Stimulated activated CD8-positive, alpha-beta memory T cell treated with anti-CD3 and anti-CD28 coated beads, Interleukin-15, amount 100 ng/mL, for 1 hour (primary cell): Measurements from ENCODE around the gene CABP1.
A peak's percentile ranks its signal among the peaks of the same experiment; 100 is the strongest.

ENCODE experiments used
- DNase-seq: peaks from one replicate; pipeline ENCODE4 v3.0.0-alpha.2; 2020; ENCODE audit warnings: low read depth

The CABP1 gene

DNA sequence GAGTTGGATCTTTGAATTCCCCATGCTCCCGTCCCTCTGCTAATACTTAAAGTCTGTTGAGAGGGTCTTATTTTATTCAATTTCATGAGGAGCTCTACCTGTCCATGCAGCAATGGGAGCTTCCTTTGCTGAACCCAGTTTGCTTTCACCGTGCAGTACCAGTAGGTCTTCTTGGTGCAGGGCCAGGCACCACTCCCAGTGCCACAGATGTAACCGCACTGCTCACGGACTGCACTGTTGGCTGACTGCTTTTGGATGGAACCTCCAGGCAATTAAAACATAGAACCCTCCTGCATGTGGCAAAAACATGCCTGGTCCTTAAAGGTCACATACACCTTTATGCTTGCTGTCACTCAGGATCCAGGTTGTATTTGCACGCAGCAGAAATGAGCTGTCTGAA is 9.3 kb upstream of the CABP1 start:
- DNase-seq, result no peak

DNA sequence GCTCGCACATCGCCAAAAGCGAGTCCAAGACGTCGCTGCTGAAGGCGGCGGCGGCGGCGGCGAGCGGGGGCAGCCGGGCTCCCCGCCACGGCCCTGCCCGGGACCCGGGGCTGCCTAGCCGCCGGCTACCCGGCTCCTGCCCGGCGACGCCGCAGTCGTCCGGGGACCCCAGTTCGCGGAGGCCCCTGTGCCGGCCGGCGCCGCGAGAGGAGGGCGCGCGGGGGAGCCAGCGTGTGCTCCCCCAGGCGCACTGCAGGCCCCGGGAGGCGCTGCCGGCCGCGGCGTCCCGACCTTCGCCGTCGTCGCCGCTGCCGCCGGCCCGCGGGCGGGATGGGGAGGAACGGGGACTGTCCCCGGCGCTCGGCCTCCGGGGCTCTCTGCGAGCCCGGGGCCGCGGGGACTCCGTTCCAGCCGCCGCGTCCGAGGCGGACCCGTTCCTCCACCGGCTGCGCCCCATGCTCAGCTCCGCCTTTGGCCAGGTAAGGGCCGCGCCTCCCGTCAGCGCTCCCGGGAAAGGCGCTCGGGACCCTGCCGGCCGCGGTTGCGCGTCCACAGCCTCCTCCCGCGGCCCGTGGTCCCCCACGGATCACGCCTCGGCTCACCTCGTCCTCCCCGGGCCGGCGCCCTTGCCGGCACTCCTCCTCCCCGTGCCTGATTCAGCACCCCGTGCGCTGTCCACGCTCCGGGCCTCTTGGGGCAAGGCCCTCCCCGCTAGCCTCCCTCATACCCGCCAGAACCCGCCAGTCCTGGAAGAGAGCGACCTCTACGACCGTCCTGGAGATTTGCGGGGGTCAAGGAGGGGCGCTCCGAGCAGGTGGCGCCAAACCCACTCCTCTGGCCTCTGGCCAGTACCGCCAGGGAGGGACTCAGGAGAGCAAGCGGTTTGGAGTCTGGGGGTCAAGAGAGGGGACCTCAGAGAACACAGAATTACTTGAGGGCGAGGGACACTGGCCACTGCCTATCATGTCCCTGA is 721 bp downstream of the CABP1 start:
- peak; percentile 22 for DNase-seq

DNA sequence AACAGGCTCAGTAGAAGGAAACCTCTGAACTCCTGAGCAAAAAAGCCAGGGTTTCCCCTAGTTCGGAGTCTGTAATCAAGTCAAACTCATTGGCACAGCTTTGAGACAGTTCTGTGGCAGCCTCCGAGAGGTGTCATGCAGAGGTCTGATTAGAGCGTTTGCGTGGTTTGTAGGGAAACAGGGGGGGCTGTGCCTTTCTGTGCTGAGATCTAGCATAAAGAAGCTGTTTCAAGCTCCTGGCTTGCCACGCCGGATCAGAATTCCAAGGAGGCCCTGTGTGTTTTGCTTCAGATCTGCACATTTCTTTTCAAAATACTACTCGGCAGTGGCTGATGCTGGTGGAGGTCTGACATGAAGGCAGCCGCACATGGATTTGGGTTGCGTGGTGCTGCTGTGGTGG is 1.7 kb downstream of the CABP1 start:
- DNase-seq, result no peak

DNA sequence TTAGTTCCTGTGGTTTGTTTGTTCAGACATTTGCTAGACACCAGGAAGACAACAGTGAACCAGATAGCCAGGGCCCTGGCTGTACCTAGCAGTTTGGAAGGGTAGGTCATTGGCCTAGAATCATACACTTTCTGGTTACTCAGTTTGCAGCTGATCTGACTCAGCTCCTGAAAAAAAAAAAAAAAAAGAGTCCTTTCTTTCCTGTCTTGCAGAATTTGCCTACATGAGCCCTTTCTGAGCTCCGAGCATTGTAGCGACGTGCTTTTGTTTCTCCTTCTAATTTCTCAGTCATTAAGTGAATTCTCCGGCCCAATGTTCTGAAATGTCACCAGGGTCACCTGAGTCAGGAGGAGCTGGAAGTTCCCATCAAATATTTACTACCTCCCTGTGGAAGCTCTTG is 2.4 kb downstream of the CABP1 start:
- no peak for DNase-seq

DNA sequence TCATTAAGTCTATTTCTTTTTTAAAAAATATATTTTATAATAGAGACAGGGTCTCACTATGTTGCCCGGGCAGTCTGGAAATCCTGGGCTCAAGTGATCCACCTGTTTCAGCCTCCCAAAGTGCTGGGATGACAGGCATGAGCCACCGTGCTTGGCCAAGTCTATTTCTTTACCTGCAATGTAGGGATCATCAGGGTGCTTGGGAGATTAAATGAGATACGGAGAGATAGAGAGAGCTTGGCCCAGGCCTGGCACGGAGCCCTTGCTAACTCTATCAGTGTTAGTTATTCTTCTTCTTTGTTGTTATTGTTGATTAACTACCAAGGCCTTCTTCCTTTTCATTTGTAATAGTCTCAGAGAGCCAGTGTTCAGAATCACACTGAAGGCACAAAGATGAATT is 3.1 kb downstream of the CABP1 start:
- no peak for DNase-seq

DNA sequence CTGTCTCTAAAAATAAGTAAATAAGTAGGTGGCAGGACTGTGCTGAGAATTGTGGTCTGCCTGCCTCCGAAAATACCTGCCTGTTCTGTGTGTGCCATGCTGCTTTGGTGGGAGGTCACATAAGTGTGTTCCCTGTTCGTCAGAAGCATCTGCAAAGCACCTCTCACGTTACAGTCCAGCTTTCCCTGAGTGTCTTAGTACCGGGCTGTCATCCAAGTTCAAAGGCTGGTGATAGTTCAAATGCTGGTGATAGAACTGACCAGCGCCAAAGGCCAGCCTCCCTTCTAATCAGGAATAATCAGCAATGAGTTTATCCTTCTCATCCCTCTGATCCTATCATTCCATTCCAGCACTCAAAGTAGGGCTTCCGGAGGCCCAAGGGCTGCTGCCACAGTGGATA is 5.6 kb downstream of the CABP1 start:
- DNase-seq, result no peak

DNA sequence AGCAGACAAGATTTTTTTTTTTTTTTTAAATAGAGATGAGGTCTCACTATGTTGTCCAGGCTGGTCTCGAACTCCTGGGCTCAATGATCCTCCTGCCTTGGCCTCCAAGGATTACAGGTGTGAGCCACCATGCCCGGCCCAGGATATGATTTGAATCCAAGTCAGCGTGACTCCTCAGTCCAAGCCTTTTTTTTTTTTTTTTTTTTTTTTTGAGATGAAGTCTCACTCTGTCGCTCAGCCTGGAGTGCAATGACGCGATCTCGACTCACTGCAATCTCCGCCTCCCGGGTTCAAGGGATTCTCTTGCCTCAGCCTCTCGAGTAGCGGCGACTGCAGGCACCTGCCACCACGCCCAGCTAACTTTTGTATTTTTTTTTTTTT is 6.9 kb downstream of the CABP1 start:
- no peak for DNase-seq

DNA sequence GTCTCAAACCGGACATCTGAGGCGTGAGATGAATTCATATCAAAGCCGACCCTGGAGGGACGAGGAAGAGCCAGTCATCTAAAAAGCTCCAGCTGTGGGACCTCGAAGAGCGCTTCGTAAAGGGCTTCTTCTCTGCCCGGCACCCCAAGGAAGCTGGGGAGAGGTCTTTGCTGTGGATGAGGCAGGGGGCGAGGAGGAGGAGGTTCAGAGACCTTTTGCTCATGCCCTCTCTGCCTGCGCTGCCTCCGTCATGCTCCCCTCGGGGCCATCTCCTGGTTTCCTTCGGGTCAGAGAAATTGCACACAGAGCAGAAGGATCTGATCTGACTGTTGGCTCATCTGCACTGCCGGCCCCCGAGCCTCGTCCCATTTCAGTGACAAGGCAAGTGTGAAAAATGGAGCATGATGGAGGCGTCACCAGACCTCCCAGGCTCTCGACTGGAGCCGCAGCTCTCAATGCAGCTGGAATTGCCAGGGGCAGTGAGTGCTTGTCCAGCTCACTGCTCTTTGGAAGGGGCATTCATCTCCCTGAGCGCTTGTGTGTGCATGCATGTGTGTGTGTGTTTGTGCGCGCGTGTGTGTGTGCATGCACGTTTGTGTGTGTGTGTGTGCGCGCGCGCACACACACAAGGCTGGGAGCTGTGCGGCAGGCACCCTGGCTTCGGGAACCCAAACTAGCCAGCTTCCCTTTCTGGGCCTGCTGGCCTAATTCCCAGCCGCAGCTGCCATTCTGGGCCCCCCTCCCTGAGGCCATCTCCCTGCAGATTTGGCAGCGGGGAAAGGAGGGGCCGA is 9.2 kb downstream of the CABP1 start:
- DNase-seq, result no peak

DNA sequence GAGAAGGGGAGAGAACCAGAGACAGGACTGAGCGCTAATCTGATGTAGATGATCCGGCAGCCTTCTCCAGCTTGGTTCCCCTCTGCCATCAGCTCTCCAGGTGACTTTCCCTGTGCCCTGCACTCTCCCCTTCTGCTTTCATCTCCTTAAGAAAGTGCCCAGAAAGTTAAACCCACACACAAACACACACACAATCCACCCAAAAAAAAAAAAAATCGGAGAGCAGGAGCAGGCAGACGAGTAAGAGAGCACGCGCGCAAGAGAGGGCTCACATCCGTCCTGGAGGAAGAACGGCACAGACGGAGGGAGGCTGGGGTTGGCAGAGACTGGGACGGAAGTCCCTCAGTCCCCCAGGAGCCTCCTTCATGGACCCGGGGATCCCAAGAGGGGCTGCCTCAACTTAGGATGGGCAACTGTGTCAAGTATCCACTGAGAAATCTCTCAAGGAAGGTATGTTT is 9.8 kb downstream of the CABP1 start:
- DNase-seq, result no peak

DNA sequence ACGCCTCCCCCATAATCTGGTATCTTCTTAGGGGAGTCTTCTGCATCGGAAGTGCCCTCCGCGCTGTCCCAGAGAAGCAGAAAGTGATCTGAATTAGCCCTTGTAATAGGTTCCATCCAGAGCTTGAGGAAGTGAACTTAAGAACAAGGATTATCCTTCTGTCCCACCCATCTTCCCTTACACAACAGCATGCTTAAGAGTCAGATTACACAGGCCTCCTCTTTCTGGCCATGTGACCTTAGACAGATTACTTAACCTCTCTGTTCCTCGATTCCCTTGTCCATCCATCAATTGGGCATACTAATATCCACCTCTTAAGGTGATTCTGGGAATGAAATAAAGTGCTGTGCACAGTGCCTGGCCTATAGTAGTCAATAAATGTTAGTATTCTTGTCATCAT is 11.4 kb downstream of the CABP1 start:
- DNase-seq, result no peak

DNA sequence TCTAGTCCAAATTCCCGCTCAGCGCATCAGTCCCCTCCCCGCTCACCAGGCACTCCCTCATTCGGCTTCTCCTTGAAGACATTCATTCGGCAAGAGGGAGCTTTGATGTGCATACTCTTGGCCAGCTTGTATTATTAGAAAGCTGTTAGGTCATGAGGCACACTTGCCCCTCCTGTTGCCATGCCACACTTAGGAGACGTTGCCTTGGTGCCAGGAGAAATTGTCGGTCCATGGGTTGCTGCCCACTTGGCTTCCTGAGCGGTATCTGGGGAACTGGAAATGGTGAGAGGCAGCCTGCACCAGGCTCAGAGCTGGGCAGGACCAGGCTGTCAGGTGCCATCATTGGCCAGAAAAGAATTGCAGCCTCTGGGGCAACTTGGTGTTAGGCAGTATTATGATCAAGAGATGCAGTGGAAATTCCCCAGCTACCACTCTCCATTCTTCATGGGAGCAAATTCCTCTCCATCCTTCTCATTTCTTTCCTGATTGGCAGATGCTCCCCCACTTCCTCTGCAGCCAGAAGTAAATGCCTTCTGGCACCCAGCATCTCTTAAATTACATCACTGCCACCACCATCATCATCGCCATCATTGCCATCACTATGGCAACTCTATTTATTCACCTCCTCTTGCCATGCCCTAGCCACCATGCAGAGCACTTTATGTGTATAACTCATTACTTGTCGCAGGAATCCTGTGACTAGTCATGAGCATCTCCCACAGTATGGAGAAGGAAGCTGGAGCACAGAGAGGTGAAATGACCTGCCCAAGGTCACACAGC is 12.4 kb downstream of the CABP1 start:
- no peak for DNase-seq

DNA sequence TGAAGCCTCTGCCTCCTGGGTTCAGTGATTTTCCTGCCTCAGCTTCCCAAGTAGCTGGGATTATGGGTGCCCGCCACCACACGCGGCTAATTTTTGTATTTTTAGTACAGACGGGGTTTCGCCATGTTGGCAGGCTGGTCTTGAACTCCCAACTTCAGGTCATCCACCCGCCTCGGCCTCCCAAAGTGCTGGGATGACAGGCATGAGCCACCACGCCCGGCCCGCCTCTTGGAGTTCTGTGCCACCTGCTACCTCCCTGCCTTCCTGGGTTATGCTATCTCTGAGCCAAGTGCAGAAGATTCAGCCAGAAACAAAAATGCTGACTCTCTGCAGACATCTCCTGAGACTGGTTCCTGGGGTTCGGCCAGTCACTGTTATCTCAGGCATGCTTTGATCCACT is 13.2 kb downstream of the CABP1 start:
- DNase-seq, result no peak

DNA sequence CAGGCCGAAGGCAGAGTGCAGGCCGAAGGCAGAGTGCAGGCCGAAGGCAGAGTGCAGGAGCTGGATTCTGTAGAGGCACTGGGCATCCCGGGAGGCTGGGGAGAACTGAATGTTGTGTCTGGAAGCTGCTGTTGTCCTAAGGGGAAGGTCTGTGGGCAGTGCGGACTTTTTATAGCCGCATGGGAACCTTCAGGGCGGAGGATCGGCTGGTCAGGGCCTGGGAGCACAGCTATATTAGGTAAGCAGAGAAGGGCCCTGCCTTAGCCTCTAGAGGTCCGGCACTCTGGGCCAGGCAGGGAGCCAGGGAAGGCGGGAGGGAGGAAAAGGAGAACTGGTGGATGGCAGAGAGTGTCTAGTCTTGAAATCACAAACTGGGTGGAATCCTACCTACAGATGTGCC is 14.2 kb downstream of the CABP1 start:
- no peak for DNase-seq

DNA sequence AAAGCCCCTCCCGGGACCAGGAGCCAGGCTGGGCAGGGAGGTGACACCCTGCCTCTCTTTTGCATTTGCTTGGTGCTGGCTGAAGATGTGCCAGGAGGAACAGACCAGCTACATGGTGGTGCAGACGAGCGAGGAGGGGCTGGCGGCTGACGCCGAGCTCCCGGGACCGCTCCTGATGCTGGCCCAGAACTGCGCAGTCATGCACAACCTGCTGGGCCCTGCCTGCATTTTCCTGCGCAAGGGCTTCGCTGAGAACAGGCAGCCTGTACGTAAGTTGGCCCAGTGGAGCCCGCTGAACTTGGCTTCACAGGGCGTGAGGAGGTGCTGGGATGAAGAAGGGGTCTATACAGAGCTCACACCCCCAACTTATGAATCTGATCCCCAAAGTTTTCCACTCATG is 15.6 kb downstream of the CABP1 start:
- DNase-seq, result no peak

DNA sequence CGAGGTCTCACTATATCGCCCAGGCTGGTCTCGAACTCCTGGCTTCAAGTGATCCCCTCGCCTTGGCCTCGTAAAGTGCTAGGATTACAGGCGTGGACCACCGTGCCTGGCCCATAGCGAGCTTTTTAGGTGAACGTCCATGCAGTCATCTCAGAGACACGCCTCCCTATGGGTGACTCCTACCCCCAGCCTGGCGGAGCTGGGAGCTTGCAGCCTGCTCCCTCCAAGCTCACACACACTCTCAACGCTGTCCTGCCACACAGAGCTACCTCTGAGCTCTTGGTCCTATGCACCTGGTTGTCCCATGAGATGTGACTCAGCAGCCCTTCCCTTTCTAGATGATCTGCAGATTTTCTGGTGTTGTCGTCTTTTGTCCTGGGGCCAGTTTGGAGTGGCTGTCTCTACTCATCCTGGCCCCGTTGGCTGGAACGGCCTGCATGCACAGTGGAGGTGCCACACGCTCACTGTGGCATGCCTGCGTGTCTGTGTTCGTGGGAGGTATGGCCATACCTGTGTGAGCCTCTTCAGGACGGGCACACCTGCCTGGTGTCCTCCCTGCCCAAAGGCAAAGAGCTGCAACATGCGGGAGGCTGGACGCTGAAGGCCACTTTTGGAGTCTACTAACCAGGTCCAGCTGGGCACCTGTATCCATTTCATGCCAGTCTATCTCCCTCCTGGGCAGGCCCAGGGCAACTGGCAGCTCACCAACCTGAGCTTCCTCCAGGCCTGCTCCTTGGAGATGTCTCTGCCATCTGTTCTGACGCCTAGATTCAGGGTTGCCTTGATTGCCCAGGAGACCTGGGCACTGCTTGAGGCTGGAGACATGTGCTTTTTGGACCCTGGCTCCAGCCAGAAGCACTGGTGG is 18.1 kb downstream of the CABP1 start:
- DNase-seq, result no peak

DNA sequence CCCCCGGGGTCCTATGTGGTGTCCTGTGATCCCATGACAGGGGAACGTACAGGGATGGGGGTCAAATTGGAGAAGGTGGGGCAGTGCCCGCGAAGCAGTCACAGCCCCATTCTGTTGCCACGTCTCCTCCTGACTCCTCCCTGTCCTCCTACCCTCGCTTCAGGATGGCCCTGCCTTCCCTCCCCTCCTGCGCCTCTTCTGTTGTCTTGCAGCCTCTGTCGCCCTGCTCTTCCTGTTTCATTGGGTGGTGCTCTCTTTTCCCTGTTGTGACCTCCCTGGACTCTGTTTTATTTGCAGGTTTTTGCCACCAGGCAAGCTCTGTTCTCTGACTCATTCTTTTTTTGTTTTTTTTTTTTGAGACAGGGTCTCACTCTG is 18.7 kb downstream of the CABP1 start:
- DNase-seq, result no peak

DNA sequence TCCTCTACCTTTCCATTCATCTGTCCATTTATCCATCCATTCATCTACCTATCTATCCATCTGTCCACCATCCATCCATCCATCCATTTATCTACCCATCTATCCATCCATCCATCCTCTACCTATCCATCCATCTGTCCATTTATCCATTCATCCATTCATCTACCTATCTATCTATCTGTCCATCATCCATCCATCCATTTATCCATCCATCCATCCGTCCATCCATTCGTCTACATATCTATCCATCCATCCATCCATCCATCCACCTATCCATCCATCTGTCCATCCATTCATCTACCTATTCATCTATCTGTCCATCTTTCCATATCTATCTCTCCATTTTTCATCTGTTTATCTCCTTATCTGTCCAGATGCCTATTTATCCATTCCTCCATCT is 21.0 kb downstream of the CABP1 start:
- DNase-seq, result no peak

DNA sequence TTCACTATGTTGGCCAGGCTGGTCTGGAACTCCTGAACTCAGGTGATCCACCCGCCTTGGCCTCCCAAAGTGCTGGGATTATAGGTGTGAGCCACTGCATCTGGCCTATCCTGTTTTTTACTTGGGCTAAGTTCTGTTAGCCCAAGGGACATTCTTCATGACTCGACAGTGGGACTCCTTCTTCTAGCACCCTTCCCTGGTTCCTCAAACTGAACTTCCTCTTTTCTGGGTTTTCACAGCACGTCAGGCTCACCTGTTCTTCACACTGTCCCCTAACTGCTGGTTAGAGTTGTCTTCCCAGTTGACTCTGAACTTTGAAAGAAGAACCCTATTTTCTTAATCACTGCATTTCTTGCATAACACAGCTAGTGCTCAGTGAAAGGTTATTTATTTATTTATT is 22.5 kb downstream of the CABP1 start:
- DNase-seq, result no peak

DNA sequence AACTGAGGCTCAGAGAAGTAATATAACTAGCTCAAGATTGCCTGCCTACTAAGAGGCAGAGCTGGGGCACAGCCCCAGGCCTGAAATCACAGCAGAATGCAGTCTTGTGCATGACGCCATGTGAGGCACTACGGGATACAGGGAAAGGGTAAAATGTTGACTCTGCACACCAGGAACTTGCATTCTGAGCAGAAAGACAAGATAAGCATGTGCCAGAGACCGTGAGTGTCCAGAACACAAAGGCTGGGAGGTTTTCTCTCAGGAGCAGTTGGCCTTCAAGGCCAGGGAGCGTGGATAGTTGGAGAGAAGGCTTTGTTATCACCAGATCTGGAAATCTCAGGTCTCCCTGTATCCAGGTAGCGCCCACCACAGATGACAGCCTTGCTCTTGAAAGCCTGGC is 23.3 kb downstream of the CABP1 start:
- DNase-seq, result no peak

DNA sequence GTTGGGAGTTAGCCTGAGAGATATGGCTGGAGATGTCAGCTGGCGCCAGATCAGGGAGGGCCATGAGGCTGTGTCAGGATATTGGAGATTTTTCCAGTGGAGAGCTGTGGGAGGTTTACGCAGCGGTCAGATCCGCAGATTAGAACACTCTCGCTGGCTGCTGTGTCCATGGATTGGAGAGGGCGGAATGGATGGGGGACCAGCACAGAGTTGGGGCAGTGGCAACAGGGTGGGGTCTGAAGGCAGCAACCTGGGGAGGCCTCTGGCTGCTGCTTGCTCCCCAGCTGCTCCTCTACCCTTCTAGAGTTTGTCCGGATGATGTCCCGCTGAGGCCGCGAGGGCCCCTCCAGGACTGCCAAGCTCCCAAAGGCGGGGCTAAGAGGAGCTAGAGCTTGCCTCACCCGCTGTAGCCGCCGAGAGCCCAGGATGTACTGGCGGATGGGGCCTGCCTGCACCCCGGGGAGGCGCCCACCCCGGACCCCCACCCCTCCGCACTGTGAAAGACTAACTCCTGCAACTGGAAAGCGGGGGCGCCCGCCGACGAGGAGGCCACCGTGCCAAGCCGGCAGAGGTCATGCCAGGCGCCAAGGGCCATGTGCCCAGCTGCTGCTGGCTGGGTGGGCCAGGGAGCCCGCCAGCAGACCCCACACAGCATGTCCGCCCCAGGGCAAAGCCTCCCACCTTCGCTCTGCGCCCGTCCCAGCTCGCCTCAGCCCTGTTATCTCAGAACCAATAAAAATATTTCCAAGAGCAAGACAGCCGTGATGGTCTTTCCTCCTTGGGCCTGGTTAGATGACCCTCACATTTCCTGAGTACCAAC is 26.4 kb downstream of the CABP1 start:
- DNase-seq, result no peak
